HepG2 (cell line): Measurements from ENCODE around the gene DUSP12. TPM values are rescaled to one million over a fixed set of nuclear protein-coding genes. Genes with fewer than 3 reads are reported as not detected.

Experiments
- ATAC-seq: fragments of 200-7000 bp; cut with Tn5 transposase; 3 replicates; pipeline ENCODE4 v1.9.1; 2020; ENCODE audit warnings: mild to moderate bottlenecking, moderate library complexity
- BruUV-seq: library from RNA; stranded (reverse); fragments of 400-500 nt; replicated peaks from 2 replicates; lab custom pipeline; 2021; lab: Mats Ljungman, UMichigan
- CTCF ChIA-PET: fragments of 300-600 bp; formaldehyde crosslinking; extraction: SDS; loops from one replicate; lab custom pipeline; 2021; ENCODE audit warnings: low total read pairs, inconsistent platforms, low intra/inter-chr PET ratio; lab: Yijun Ruan, JAX
- POLR2A ChIA-PET: fragments of 350-600 bp; sonication (Branson Sonifier 250); formaldehyde crosslinking; loops from one replicate; lab custom pipeline; 2020; ENCODE audit warnings: antibody characterized with exemption, inconsistent platforms; lab: Yijun Ruan, JAX
- DNase-seq: peaks from one replicate; pipeline ENCODE4 v3.0.0-alpha.2; 2015; ENCODE audit warnings: low spot score
- FAIRE-seq: peaks from 3 replicates; lab custom pipeline; 2011; peaks lifted over from hg19 to GRCh38; lab: Jason Lieb, UNC
- H2AFZ ChIP-seq: one replicate; pipeline ENCODE4 v1.6.1; 2011; ENCODE audit warnings: low read length, inconsistent platforms
- H3K27ac ChIP-seq: fragments of 300-600 bp; 3 replicates; pipeline ENCODE4 v1.8.0; 2011; ENCODE audit warnings: mixed run types, mild to moderate bottlenecking, mixed read lengths, low read length, inconsistent platforms; ENCODE audit not compliant: insufficient read depth; ENCODE audit errors: extremely low read length
- H3K27me3 ChIP-seq, 2 experiments: fragments of 200-600 bp in 1 of 2; 2 replicates in 1 of 2; 3 replicates in 1 of 2; pipeline versions ENCODE4 v1.6.0 to v1.8.0; 2011; ENCODE audit warnings: low read length in 2 of 2, mild to moderate bottlenecking in 2 of 2, moderate library complexity in 2 of 2, inconsistent platforms in 1 of 2; ENCODE audit not compliant: insufficient read depth in 2 of 2, control insufficient read depth in 1 of 2
- H3K36me3 ChIP-seq, 2 experiments: fragments of 200-600 bp in 1 of 2; replicated peaks in 1 of 2; 2 replicates in 1 of 2; 3 replicates in 1 of 2; pipeline versions ENCODE4 v1.5.1 to v1.8.0; 2011; ENCODE audit warnings: low read length in 2 of 2, inconsistent platforms in 1 of 2; ENCODE audit not compliant: insufficient read depth in 2 of 2, control insufficient read depth in 1 of 2
- H3K4me1 ChIP-seq: 2 replicates; pipeline ENCODE4 v1.5.1; 2012; ENCODE audit warnings: low read length, inconsistent platforms; ENCODE audit not compliant: insufficient read depth
- H3K4me2 ChIP-seq: 2 replicates; pipeline ENCODE4 v1.6.0; 2011; ENCODE audit warnings: low read depth, low read length, inconsistent platforms
- H3K4me3 ChIP-seq, 3 experiments: fragments of 200-600 bp in 1 of 3; sonication (generic), shearing (Covaris generic) in 1 of 3; replicated peaks in 1 of 3; 2 replicates each; pipeline ENCODE4 v1.5.1; 2011 to 2016; ENCODE audit warnings: low read length in 3 of 3, inconsistent platforms in 2 of 3, low read depth in 2 of 3, mild to moderate bottlenecking in 2 of 3, control low read depth in 1 of 3, mixed read lengths in 1 of 3; ENCODE audit not compliant: insufficient read depth in 1 of 3
- H3K79me2 ChIP-seq: one replicate; pipeline ENCODE4 v1.6.1; 2011; ENCODE audit warnings: low read length, inconsistent platforms; ENCODE audit not compliant: insufficient read depth
- H3K9ac ChIP-seq: 2 replicates; pipeline ENCODE4 v1.6.0; 2011; ENCODE audit warnings: mild to moderate bottlenecking, low read depth, low read length, inconsistent platforms; ENCODE audit not compliant: insufficient read depth
- H3K9me3 ChIP-seq: 2 replicates; pipeline ENCODE4 v1.5.1; 2012; ENCODE audit warnings: mild to moderate bottlenecking, low read length
- H4K20me1 ChIP-seq: 2 replicates; pipeline ENCODE4 v1.6.0; 2011; ENCODE audit warnings: inconsistent platforms, mild to moderate bottlenecking, low read length, moderate library complexity; ENCODE audit not compliant: insufficient read depth
- AHR ChIP-seq: IDR thresholded peaks from 2 replicates; pipeline ENCODE4 v1.6.1; 2018; ENCODE audit warnings: missing genetic modification reagents, missing compliant biosample characterization
- BORCS8-MEF2B ChIP-seq: sonication (generic); formaldehyde crosslinking; IDR thresholded peaks from 2 replicates; pipeline ENCODE4 v1.8.0; 2022; ENCODE audit warnings: mild to moderate bottlenecking, missing genetic modification reagents
- CENPT ChIP-seq: sonication (generic); formaldehyde crosslinking; IDR thresholded peaks from 2 replicates; pipeline ENCODE4 v1.8.0; 2022; ENCODE audit warnings: low read depth, mild to moderate bottlenecking, moderate library complexity, missing genetic modification reagents
- GABPB1 ChIP-seq: IDR thresholded peaks from 2 replicates; pipeline ENCODE4 v1.6.1; 2016; ENCODE audit warnings: mild to moderate bottlenecking, missing genetic modification reagents, moderate library complexity, missing compliant biosample characterization
- GTF3A ChIP-seq: sonication (generic); formaldehyde crosslinking; conservative IDR thresholded peaks from 2 replicates; pipeline ENCODE4 v1.4.0; 2020; ENCODE audit warnings: mild to moderate bottlenecking, missing genetic modification reagents
- HOXA5 ChIP-seq: sonication (generic); formaldehyde crosslinking; IDR thresholded peaks from 2 replicates; pipeline ENCODE4 v1.4.0; 2020; ENCODE audit warnings: missing genetic modification reagents
- SMAD3 ChIP-seq: sonication (generic); formaldehyde crosslinking; IDR thresholded peaks from 2 replicates; pipeline ENCODE4 v1.4.0; 2020; ENCODE audit warnings: missing genetic modification reagents
- SMARCC2 ChIP-seq: fragments of 450-650 bp; IDR thresholded peaks from 2 replicates; pipeline ENCODE4 v1.6.1; 2017; ENCODE audit warnings: antibody characterized with exemption, mild to moderate bottlenecking
- SP140L ChIP-seq: sonication (generic); formaldehyde crosslinking; IDR thresholded peaks from 2 replicates; pipeline ENCODE4 v1.4.0; 2020; ENCODE audit warnings: missing genetic modification reagents, borderline replicate concordance
- ZFP36L1 ChIP-seq: sonication (generic); formaldehyde crosslinking; IDR thresholded peaks from 2 replicates; pipeline ENCODE4 v1.8.0; 2022; ENCODE audit warnings: mild to moderate bottlenecking, missing genetic modification reagents, moderate library complexity
- ZNF121 ChIP-seq: sonication (generic); formaldehyde crosslinking; IDR thresholded peaks from 2 replicates; pipeline ENCODE4 v1.5.0; 2020; ENCODE audit warnings: mild to moderate bottlenecking, missing genetic modification reagents
- ZNF510 ChIP-seq: sonication (generic); formaldehyde crosslinking; IDR thresholded peaks from 2 replicates; pipeline ENCODE4 v1.4.0; 2020; ENCODE audit warnings: low read depth, mild to moderate bottlenecking, missing genetic modification reagents
- ZNF556 ChIP-seq: sonication (generic); formaldehyde crosslinking; IDR thresholded peaks from 2 replicates; pipeline ENCODE4 v1.4.0; 2020; ENCODE audit warnings: mild to moderate bottlenecking, missing genetic modification reagents, borderline replicate concordance
- ZNF569 ChIP-seq: sonication (generic); formaldehyde crosslinking; IDR thresholded peaks from 2 replicates; pipeline ENCODE4 v1.5.0; 2020; ENCODE audit warnings: mild to moderate bottlenecking, missing genetic modification reagents, moderate library complexity, borderline replicate concordance
- ZNF766 ChIP-seq: sonication (generic); formaldehyde crosslinking; IDR thresholded peaks from 2 replicates; pipeline ENCODE4 v1.5.0; 2020; ENCODE audit warnings: missing genetic modification reagents, borderline replicate concordance
- WGBS: methylation state at CpG from one replicate; pipeline ENCODE4 v1.1.6; 2017; ENCODE audit warnings: low lambda C conversion rate; 5-methylcytosine and 5-hydroxymethylcytosine counted together
- in situ Hi-C: cut with HindIII; loops from 2 replicates; pipeline ENCODE4 v1.10.0; 2017; ENCODE audit warnings: low pct_unique_long_range_greater_than_20kb; ENCODE audit not compliant: extremely low pct_ligation_motif_present
- intact Hi-C: fragments of 100-400 bp; cut with micrococcal nuclease; formaldehyde crosslinking; loops from one replicate; pipeline ENCODE4 v1.10.0; 2022; ENCODE audit not compliant: unreplicated experiment
- polyA plus RNA-seq, 8 experiments: library from polyadenylated mRNA; depleted of rRNA in 3 of 8; stranded (reverse) in 7 of 8; unstranded in 1 of 8; fragments of >200 nt; fragmentation: Illumina TruSeq in 4 of 8; extraction: Trizol in 4 of 8; gene quantifications; 2 replicates each; pipeline versions ENCODE4 v1.2.1 to v1.2.3, GENCODE V29; 2011 to 2016; ENCODE audit warnings: low read depth in 4 of 8, missing spikeins in 1 of 8, mixed read lengths in 1 of 8; ENCODE audit not compliant: insufficient read depth in 1 of 8
- total RNA-seq, 5 experiments: library from RNA; depleted of rRNA; stranded (reverse); fragments of >200 nt; fragmentation: Illumina TruSeq; extraction: Trizol; gene quantifications; 2 replicates each; pipeline ENCODE4 v1.2.3, GENCODE V29; 2016; ENCODE audit warnings: low read depth in 1 of 5

The DUSP12 gene
- total and polyA plus RNA-seq, 2 of the 13 experiments (the other 11 are each of a cell fraction or from before 2014, with no cell fraction given): 36.7 to 37.1 TPM

- TF ChIP-seq ZNF510 (CRISPR knock-in tag) (no peak), BORCS8-MEF2B (CRISPR knock-in tag) (no peak), CENPT (CRISPR knock-in tag) (no peak), SP140L (CRISPR knock-in tag) (no peak), HOXA5 (no peak), SMARCC2 (no peak), ZNF121 (no peak), ZNF569 (CRISPR knock-in tag) (no peak), GTF3A (CRISPR knock-in tag) (no peak), ZNF766 (no peak)
Observed at GRCh38 chr1:161733526-161733925, 16.1 kb upstream of the DUSP12 start (continued).

- Histone ChIP-seq H3K4me1 (no peaks in the 10 kb centered on the region), H3K27me3 (peaks cover 0 to 14% of the 10 kb centered on the region in 2 experiments; a peak in 3 of 5 replicates), H3K4me2 (no peak overlapping the region), H3K4me3 (no peak overlapping the region), H3K9me3 (no peaks in the 10 kb centered on the region), H3K9ac (no peak overlapping the region), H3K27ac (no peak overlapping the region), H3K36me3 (no peaks in the 10 kb centered on the region), H2AFZ (no peak overlapping the region), H4K20me1 (no peaks in the 10 kb centered on the region), H3K79me2 (no peaks in the 10 kb centered on the region)
- ChIA-PET CTCF (no interaction called here), POLR2A (interaction anchor here (1.0 kb wide), 1 partner anchor 10 kb away, joined by 3 read pairs; no protein-coding TSS in a partner anchor)
- ATAC-seq (no peak), DNase-seq (no peak), FAIRE-seq (no peak)
- no TSS peak for BruUV-seq
- in situ Hi-C loops: no loop called here
- intact Hi-C loops: no loop called here
- WGBS: 27% methylated on average over 3 of the region's 3 CpGs
- TF ChIP-seq ZFP36L1 (CRISPR knock-in tag): no peak
- TF ChIP-seq SMAD3: no peak
- no peak for TF ChIP-seq ZNF556 (CRISPR knock-in tag)
- no peak for TF ChIP-seq GABPB1 (CRISPR knock-in tag)
- no peak for TF ChIP-seq AHR
Observed at GRCh38 chr1:161735837-161736236, 13.7 kb upstream of the DUSP12 start.
